Mucosa of descending colon (tissue), 3 donors: Measurements from ENCODE around the gene ABLIM1. TPM values are rescaled to one million over a fixed set of nuclear protein-coding genes. Genes with fewer than 3 reads are reported as not detected.
A peak's percentile ranks its signal among the peaks of the same experiment; 100 is the strongest.

ENCODE experiments used
- ATAC-seq: fragments of 200-7000 bp; cut with Tn5 transposase; one replicate; pipeline ENCODE4 v1.9.1; 2020; ENCODE audit warnings: mild to moderate bottlenecking, moderate library complexity
- DNase-seq, 3 donors: peaks; one replicate each; pipeline ENCODE4 v3.0.0-alpha.2; 2020
- H3K36me3 ChIP-seq: fragments of 200-600 bp; one replicate; pipeline ENCODE4 v1.8.0; 2021; ENCODE audit warnings: low read depth, mild to moderate bottlenecking
- H3K4me1 ChIP-seq: fragments of 200-600 bp; one replicate; pipeline ENCODE4 v1.8.0; 2021; ENCODE audit warnings: low read depth, mild to moderate bottlenecking
- H3K4me3 ChIP-seq: fragments of 200-600 bp; one replicate; pipeline ENCODE4 v1.8.0; 2021; ENCODE audit warnings: mild to moderate bottlenecking
- H3K9me3 ChIP-seq: fragments of 200-600 bp; one replicate; pipeline ENCODE4 v1.8.0; 2021; ENCODE audit warnings: mild to moderate bottlenecking
- CTCF ChIP-seq: fragments of 200-600 bp; IDR thresholded peaks from one replicate; pipeline ENCODE4 v1.8.0; 2022; ENCODE audit warnings: antibody characterized with exemption, mild to moderate bottlenecking
- intact Hi-C, 2 donors: fragments of 100-400 bp; cut with DNase I in 1 of 2; cut with micrococcal nuclease in 1 of 2; formaldehyde crosslinking; loops; one replicate each; pipeline versions ENCODE4 v1.11.0 to v1.11.1; 2022; cut with DNase I, micrococcal nuclease
- total RNA-seq, 3 donors: library from RNA; stranded (reverse); fragmentation: NEBNext Ultra II Directional in 2 of 3; extraction: Animal tissue kit (Norgen Biotek cat#: 25700) in 2 of 3; gene quantifications; one replicate each; pipeline versions ENCODE4 v1.2.1 to v1.2.4, GENCODE V29; 2021 to 2023
- donor health status: DM: no; HTN: no; CAD: no; lungs with moderate emphysema.
- donor health status: DM: no; HTN: no; CAD: no.
- donor health status: DM: no; HTN: yes; CAD: no.

The ABLIM1 gene
- total RNA-seq, 3 donors from 2014 or later: 67.1 to 122 (median 103) TPM

- no peaks in the 10 kb centered on the region for H3K9me3 ChIP-seq
- DNase-seq: no peak
- no peaks in the 10 kb centered on the region for H3K4me1 ChIP-seq
- no peak for TF ChIP-seq CTCF
- ATAC-seq: no peak
- H3K36me3 ChIP-seq: no peaks in the 10 kb centered on the region
- no peak overlapping the region for H3K4me3 ChIP-seq
- intact Hi-C loops: no loop called here
Measured at GRCh38 chr10:114668375-114669080, 10.5 kb upstream of the ABLIM1 start.

GRCh38 chr10:114665873-114666272, 7.8 kb upstream of the ABLIM1 start:
- no peaks in the 10 kb centered on the region for H3K4me1 ChIP-seq
- ATAC-seq (no peak), DNase-seq (no peak)
- H3K36me3 ChIP-seq: no peaks in the 10 kb centered on the region
- no peaks in the 10 kb centered on the region for H3K9me3 ChIP-seq
- no peak for TF ChIP-seq CTCF
- H3K4me3 ChIP-seq: no peak overlapping the region
- intact Hi-C loops: no loop called here

- Histone ChIP-seq H3K36me3 (no peaks in the 10 kb centered on the region), H3K4me3 (no peak overlapping the region), H3K9me3 (no peaks in the 10 kb centered on the region), H3K4me1 (no peaks in the 10 kb centered on the region)
- ATAC-seq: no peak
- no peak for TF ChIP-seq CTCF
- no peak for DNase-seq
- intact Hi-C loops: no loop called here
Measured at GRCh38 chr10:114665406-114665805, 7.3 kb upstream of the ABLIM1 start.

- intact Hi-C loops: no loop called here
- ATAC-seq: peak; percentile 45
- Histone ChIP-seq H3K9me3 (no peaks in the 10 kb centered on the region), H3K4me3 (no peak overlapping the region), H3K4me1 (no peaks in the 10 kb centered on the region), H3K36me3 (no peaks in the 10 kb centered on the region)
- no peak for TF ChIP-seq CTCF
- no peak for DNase-seq
Measured at GRCh38 chr10:114664127-114664526, 6.1 kb upstream of the ABLIM1 start.

- Histone ChIP-seq H3K4me3 (no peak overlapping the region), H3K9me3 (no peaks in the 10 kb centered on the region), H3K4me1 (no peaks in the 10 kb centered on the region), H3K36me3 (no peaks in the 10 kb centered on the region)
- DNase-seq (no peak), ATAC-seq (no peak)
- intact Hi-C loops: no loop called here
- no peak for TF ChIP-seq CTCF
Measured at GRCh38 chr10:114663626-114664025, 5.6 kb upstream of the ABLIM1 start.
